Panc1 (cell line): ENCODE measurements around the gene LINC00305. TPM values are rescaled to one million over a fixed set of nuclear protein-coding genes. Genes with fewer than 3 reads are reported as not detected.

ENCODE experiments used
- ATAC-seq: fragments of 200-7000 bp; cut with Tn5 transposase; 2 replicates; pipeline ENCODE4 v1.9.1; 2020; ENCODE audit warnings: mild to moderate bottlenecking, moderate library complexity
- BruUV-seq: library from RNA; stranded (reverse); fragments of 400-500 nt; replicated peaks from 2 replicates; lab custom pipeline; 2021; lab: Mats Ljungman, UMichigan
- CTCF ChIA-PET: fragments of 300-600 bp; sonication (Branson Sonifier 250); formaldehyde crosslinking; loops from one replicate; lab custom pipeline; 2022; ENCODE audit warnings: antibody characterized with exemption; lab: Charles Lee
- POLR2A ChIA-PET: fragments of 300-600 bp; sonication (Branson Sonifier 250); formaldehyde crosslinking; loops from one replicate; lab custom pipeline; 2022; ENCODE audit warnings: antibody characterized with exemption; lab: Charles Lee
- DNase-seq: peaks from one replicate; pipeline ENCODE4 v3.0.0-alpha.2; 2010; ENCODE audit warnings: low read depth, low spot score
- H3K27ac ChIP-seq: 2 replicates; pipeline ENCODE4 v1.5.1; 2011; ENCODE audit warnings: mild to moderate bottlenecking, low read length, inconsistent platforms
- H3K27me3 ChIP-seq: fragments of 200-500 bp; sonication (Bioruptor generic); 2 replicates; pipeline ENCODE4 v1.6.0; 2014; ENCODE audit warnings: low read length, inconsistent platforms; ENCODE audit not compliant: control insufficient read depth, insufficient read depth
- H3K36me3 ChIP-seq: fragments of 200-500 bp; sonication (Bioruptor generic); 2 replicates; pipeline ENCODE4 v1.5.1; 2014; ENCODE audit warnings: inconsistent platforms, mild to moderate bottlenecking, low read length, moderate library complexity; ENCODE audit not compliant: control insufficient read depth, insufficient read depth
- H3K4me1 ChIP-seq: 2 replicates; pipeline ENCODE4 v1.5.1; 2011; ENCODE audit warnings: inconsistent platforms, mild to moderate bottlenecking, low read length, moderate library complexity; ENCODE audit not compliant: control insufficient read depth, insufficient read depth
- H3K4me3 ChIP-seq, 2 experiments: 2 replicates each; pipeline ENCODE4 v1.5.1; 2011 to 2012; ENCODE audit warnings: low read depth in 2 of 2, low read length in 2 of 2, mild to moderate bottlenecking in 2 of 2, inconsistent platforms in 1 of 2, moderate library complexity in 1 of 2
- H3K9me3 ChIP-seq: fragments of 200-500 bp; sonication (Bioruptor generic); 2 replicates; pipeline ENCODE4 v1.5.1; 2014; ENCODE audit warnings: low read depth, mild to moderate bottlenecking, inconsistent platforms, low read length, moderate library complexity; ENCODE audit not compliant: control insufficient read depth, insufficient read depth
- CTCF ChIP-seq: fragments of 450-650 bp; IDR thresholded peaks from 2 replicates; pipeline ENCODE4 v1.5.1; 2017; ENCODE audit warnings: mild to moderate bottlenecking
- POLR2AphosphoS5 ChIP-seq: IDR thresholded peaks from 2 replicates; pipeline ENCODE4 v1.6.1; 2012; ENCODE audit warnings: mild to moderate bottlenecking, low read depth, low read length, moderate library complexity
- REST ChIP-seq, 2 experiments: IDR thresholded peaks; 2 replicates each; pipeline ENCODE4 v1.6.1; 2011 to 2012; ENCODE audit warnings: low read depth in 2 of 2, control low read depth in 1 of 2, low read length in 1 of 2, mild to moderate bottlenecking in 1 of 2, moderate library complexity in 1 of 2; ENCODE audit not compliant: insufficient read depth in 1 of 2
- SIN3A ChIP-seq: IDR thresholded peaks from 2 replicates; pipeline ENCODE4 v1.6.1; 2012; ENCODE audit warnings: low read depth, mild to moderate bottlenecking, low read length, moderate library complexity, borderline replicate concordance; ENCODE audit not compliant: insufficient read depth
- TCF7L2 ChIP-seq: IDR thresholded peaks from 2 replicates; pipeline ENCODE4 v1.6.1; 2011; ENCODE audit warnings: mild to moderate bottlenecking, low read depth, low read length, inconsistent platforms
- in situ Hi-C: cut with HindIII; loops from 2 replicates; pipeline ENCODE4 v1.10.0; 2016; ENCODE audit warnings: low sequenced_read_pairs, low pct_unique_long_range_greater_than_20kb
- intact Hi-C: fragments of 100-400 bp; cut with micrococcal nuclease; formaldehyde crosslinking; loops from one replicate; pipeline ENCODE4 v1.10.0; 2022; ENCODE audit not compliant: unreplicated experiment
- total RNA-seq: library from RNA; stranded (reverse); gene quantifications from one replicate; pipeline ENCODE4 v1.2.1, GENCODE V29; 2021; ENCODE audit not compliant: unreplicated experiment

Gene LINC00305
- total RNA-seq, 1 experiment from 2014 or later = not detected

- intact Hi-C loops = no loop called here
- TF ChIP-seq REST (IDR thresholded peaks at IDR 0.05; ENCODE audit: insufficient read depth in 1 of 2, low read depth in 2 of 2, low read length in 1 of 2) (no peak), SIN3A (no peak), POLR2AphosphoS5 (no peak), CTCF (no peak), TCF7L2 (no peak)
- Histone ChIP-seq H3K27ac (no peak overlapping the region), H3K4me3 (no peak overlapping the region), H3K36me3 (no peaks in the 10 kb centered on the region), H3K4me1 (no peaks in the 10 kb centered on the region), H3K9me3 (no peaks in the 10 kb centered on the region), H3K27me3 (no peaks in the 10 kb centered on the region)
- ATAC-seq = no peak
- in situ Hi-C loops = no loop called here
- BruUV-seq = no TSS peak
- CTCF ChIA-PET = no interaction called here
- POLR2A ChIA-PET = no interaction called here
- no peak for DNase-seq
Measured at GRCh38 chr18:64044616-64045015, 104.3 kb downstream of the LINC00305 start.

- BruUV-seq = no TSS peak
- Histone ChIP-seq H3K4me1 (no peaks in the 10 kb centered on the region), H3K4me3 (no peak overlapping the region), H3K9me3 (no peaks in the 10 kb centered on the region), H3K27ac (no peak overlapping the region), H3K27me3 (no peaks in the 10 kb centered on the region), H3K36me3 (no peaks in the 10 kb centered on the region)
- ATAC-seq (no peak), DNase-seq (no peak)
- intact Hi-C loops (no loop called here), in situ Hi-C loops (no loop called here)
- CTCF ChIA-PET = no interaction called here
- TF ChIP-seq REST (IDR thresholded peaks at IDR 0.05; ENCODE audit: insufficient read depth in 1 of 2, low read depth in 2 of 2, low read length in 1 of 2) = no peak
- no peak for TF ChIP-seq SIN3A
- POLR2A ChIA-PET = no interaction called here
Measured at GRCh38 chr18:64042728-64043358, 106.0 kb downstream of the LINC00305 start.
